Activated CD4-positive, alpha-beta T cell treated with anti-CD3 and anti-CD28 coated beads, Interleukin-2, amount 50 U/mL, for 4 hours (primary cell): ENCODE measurements around the gene RSBN1.
"Not testable (repeated sequence)": the region's sequence is repeated elsewhere in the genome, so short reads cannot be mapped to it uniquely, and the experiment has no call there.

ENCODE experiments used
- DNase-seq, 2 experiments: peaks; one replicate each; pipeline ENCODE4 v3.0.0-alpha.2; 2020

RSBN1 gene

DNA sequence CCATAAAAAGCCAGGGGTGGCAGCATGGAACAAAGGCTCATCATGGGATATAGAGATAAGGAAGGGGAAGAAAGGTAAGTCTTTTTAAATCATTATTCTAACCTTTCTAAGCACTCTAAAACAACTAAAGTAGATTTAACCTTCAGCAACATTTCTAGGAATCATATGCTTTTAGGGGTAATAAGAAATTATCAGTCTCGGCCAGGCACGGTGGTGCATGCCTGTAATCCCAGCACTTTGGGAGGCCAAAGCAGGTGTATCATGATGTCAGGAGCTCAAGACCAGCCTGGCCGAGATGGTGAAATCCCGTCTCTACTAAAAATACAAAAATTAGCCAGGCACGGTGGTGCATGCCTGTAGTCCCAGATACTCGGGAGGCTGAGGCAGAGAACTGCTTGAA lies 32.7 kb downstream of the RSBN1 start:
- no peak for DNase-seq

DNA sequence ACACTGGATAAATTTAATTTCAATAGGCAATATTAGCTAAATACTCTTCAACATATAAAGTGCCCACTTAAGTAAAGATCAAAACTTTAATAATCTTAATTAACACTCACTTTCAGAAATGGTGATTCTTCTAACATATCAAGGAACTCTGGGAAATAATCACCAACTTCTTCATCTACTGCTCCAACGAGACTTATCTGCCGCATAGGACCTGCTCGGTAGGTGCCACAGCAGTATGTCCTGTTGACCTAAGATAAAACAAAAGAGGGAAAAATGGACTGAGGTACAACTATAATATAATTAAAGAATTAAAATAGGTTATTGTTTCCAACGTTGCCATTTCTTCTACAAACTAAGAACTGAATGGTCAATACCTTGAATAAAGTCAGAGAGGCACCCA lies 34.7 kb downstream of the RSBN1 start:
- no peak for DNase-seq

GRCh38 chr1:113770031-113770430 lies 42.2 kb downstream of the RSBN1 start:
- DNase-seq, result no peak

- no peak for DNase-seq
These were observed 42.7 kb downstream of the RSBN1 start for GRCh38 chr1:113769601-113769970.

DNA sequence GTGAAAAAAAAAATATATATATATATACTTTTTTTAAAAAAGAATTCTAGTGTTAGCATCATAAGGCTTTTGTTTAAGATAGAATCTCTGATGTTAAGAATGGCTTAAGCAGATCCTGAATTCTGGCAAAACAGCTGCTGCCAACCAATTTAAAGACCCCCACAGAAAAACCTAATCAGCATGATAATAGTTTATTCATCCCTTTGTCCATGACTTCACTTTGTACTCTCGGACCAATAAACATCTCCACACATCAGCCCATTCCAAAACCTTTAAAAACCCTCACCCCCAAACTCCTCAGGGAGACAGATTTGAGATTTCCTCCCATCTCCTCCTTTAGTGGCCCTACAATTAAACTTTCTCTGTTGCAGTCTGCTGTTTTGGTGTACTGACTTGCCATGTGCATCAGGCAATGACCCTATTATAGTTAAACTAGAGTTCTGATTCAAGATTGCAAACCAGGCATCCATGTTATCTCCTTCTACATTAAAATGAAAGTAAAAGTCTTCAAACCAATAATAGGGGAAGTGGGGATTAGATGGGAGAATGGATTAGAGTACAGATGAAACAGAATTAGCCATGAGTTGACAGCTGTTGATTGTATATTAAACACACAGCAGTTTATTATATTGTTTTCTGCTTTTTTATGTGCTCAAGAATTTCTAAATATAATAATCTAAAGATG lies 43.2 kb downstream of the RSBN1 start:
- no peak for DNase-seq

- no peak for DNase-seq
These were observed 46.7 kb downstream of the RSBN1 start for GRCh38 chr1:113765306-113766230.

DNA sequence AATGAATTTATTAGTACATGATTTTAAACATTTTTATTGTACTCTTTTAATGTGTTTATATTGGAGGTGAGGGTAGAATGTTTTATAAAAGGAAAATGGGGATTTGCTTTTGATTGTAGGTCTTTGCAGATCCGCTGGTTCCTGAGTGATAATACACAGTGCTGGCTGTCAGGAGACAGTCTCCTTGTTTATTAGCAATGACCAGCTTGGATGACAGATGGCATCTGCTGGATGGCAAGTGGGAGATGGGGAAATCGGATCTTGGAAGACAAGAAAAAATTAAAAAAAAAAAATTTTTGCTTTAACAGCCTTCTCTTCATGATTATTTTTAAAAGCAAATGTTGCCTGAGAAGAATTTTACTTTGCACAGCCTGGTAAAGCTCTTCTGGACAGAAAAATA lies 48.6 kb downstream of the RSBN1 start:
- DNase-seq, result no peak

- no peak for DNase-seq
These were observed 50.3 kb downstream of the RSBN1 start for GRCh38 chr1:113761937-113762336.

DNA sequence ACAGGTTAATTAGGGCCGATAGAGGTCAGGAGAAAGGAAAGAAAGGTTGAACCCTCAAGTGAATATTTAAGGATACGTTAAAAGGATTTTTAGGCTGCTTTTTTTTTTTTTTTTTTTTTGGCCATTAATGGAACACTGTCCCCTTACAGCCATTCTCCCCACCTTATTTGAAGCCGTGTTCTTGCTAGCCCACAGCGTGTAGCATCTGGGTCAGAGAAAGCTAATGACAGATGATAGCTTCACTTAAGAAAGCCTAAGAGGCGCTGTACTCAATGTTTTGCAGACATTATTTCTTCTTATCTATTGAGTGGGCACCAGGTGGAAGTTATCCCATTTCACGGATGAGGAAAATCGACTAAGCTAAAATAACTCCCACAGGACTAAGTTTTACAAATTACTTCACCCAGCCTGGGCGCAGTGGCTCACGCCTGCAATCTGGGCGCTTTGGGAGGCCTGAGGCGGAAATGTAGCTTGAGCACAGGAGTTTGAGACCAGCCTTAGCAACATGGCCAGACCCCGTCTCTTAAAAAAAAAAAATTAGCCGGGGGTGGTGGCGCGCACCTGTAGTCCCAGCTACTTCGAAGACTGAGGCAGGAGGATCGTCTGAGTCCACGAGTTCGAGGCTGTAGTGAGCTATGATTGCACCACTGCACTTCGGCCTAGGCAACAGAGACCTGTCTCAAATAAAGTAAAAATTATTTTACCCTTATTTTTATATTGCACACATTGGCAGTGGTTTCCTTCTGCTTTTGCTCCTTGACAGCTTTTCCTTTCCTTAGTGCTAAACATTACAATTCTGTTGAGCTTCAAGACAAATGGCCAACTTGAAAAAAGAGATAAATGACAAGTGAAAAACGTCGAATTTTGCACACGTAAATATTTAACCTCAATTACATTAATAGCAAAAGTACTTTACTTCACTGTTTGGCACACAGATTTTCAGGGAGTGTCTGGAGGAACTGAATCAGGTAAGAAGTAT lies 51.9 kb downstream of the RSBN1 start:
- DNase-seq, result no peak

DNA sequence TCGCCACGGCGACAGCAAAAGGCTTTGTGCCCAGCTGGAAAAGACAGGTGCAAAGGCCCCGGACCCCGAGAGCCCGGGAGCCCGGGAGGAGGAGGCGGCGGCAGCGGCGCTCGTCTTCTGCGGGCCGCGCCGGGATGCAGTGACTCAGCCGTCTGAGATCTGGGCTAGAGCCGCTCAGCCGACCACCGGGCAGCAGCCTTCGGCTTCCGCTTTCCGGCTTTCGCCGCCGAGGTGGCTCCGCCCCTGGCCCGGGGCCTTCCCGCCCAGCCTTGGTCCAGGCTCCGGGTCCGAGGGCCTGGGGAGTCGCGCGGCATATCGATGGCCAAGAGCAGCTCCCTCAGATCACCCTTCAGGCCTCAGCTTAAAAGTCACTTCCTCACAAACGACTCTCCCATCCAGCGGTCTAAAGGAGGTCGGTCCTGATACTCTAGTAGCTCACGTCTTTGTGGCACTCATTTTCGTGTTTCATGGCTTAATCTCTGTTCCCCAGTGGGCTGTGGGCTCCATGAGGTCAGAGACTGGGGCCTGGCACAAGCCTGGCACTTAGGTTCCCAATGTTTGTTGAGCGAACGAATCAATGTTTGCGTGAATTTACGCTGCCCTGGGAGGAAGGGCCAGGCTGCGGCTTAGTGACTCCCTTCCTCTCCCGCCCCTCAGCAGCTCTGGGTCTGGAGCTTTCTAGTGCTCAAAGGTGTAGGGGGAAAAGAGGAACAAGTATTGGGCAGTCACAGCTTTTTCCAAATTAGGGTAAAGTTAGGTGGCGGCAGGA lies 52.8 kb downstream of the RSBN1 start, which contains the start of gene PHTF1:
Gene PHTF1 (minus strand): TSS at position 154 of the 769 bp plus-strand sequence. CDS start 783 bp downstream, outside the sequence.
- DNase-seq, result peak; percentile 24 to 30

- DNase-seq, result peak; percentile 26 to 39
These were observed 53.5 kb downstream of the RSBN1 start for GRCh38 chr1:113758631-113759332.

DNA sequence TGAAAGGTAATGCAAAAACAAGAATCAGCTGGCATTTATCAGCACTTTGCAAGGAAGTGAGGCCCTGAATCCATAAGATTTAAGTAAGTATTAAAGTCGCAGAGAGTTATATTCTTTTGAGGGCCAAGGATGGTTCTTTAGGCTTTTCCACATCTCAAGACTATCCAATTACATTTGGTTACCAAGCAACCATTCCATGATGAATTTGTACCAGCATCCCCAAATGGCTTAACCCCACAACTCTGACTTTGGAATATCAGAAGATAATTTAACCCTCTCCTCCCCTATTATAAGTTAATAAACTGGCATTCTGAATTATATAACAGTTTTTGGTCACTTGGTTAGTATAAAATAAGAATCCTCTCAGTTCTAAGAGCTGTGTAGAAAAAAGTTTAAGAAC lies 55.8 kb downstream of the RSBN1 start:
- DNase-seq, result no peak

DNA sequence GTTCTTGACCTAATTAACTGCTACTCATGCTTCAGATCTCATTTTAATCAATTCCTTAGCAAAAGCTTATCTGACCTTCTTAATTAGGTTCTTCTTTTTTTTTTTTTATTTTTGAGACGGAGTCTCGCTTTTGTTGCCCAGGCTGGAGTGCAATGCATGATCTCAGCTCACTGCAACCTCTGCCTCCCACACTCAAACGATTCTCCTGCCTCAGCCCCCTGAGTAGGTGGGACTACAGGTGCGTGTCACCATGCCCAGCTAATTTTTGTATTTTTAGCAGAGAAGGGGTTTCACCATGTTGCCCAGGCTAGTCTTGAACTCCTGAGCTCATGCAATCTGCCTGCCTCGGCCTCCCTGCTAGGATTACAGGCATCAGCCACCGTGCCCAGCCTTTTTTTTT lies 58.9 kb downstream of the RSBN1 start:
- DNase-seq, result not testable (repeated sequence)

GRCh38 chr1:113751516-113751915 lies 60.8 kb downstream of the RSBN1 start:
- no peak for DNase-seq

GRCh38 chr1:113751114-113751513 lies 61.2 kb downstream of the RSBN1 start:
- no peak for DNase-seq

DNA sequence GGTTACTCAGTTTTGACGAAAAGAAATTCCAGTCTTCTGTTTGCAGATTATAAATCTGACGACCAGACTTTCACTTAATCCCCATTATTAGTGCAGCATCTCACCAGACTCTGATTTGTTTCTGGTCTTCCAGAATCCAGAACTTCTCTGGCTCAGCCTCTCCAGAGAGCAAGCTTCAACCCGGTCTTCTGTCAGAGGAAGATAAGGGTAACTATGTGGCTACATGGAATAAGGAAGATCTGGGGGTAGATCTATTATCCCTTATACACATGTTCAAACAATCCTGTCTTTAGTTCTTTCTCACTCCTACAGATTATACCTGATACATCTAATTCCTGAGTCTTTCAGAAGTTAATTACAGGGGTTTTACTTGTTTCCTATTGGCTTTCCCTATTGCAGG lies 62.9 kb downstream of the RSBN1 start:
- DNase-seq, result no peak

GRCh38 chr1:113747376-113747775 lies 64.9 kb downstream of the RSBN1 start:
- DNase-seq, result no peak

GRCh38 chr1:113745425-113745824 lies 66.9 kb downstream of the RSBN1 start:
- no peak for DNase-seq

GRCh38 chr1:113744114-113744513 lies 68.2 kb downstream of the RSBN1 start:
- no peak for DNase-seq

DNA sequence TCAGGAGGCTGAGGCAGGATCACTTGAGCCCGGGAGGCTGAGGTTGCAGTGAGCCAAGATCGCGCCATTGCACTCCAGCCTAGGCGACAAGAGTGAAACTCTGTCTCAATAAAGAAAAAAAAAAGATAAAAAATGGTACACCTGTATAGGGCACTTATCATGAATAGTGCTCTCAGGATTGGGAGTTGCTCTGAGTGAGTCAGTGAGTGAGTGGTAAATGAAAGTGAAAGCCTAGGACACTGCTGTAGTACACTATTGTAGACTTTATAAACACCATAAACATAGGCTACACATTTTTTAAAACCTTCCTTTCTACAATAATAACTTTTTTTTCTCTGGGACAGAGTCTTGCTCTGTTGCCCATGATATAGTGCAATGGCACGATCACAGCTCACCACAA lies 69.8 kb downstream of the RSBN1 start:
- DNase-seq, result no peak

GRCh38 chr1:113734357-113735055 lies 77.8 kb downstream of the RSBN1 start:
- no peak for DNase-seq
